Mammary epithelial cell (primary cell): ENCODE results near the gene FOXA2.

ENCODE experiments used
- EZH2 ChIP-seq: IDR thresholded peaks from 2 replicates; pipeline ENCODE4 v1.6.1; 2012; ENCODE audit warnings: low read length, inconsistent platforms, borderline replicate concordance
- TF ChIP-seq, protein P1 (sequence below), 2 donors: IDR thresholded peaks in 1 of 2; conservative IDR thresholded peaks in 1 of 2; 2 replicates each; pipeline ENCODE4 v1.5.1; 2011 to 2012; ENCODE audit warnings: inconsistent platforms in 2 of 2, low read length in 2 of 2, mild to moderate bottlenecking in 2 of 2, control low read depth in 1 of 2, low read depth in 1 of 2; ENCODE audit not compliant: insufficient read depth in 1 of 2; ENCODE audit errors: extremely low read depth in 1 of 2

DNA sequence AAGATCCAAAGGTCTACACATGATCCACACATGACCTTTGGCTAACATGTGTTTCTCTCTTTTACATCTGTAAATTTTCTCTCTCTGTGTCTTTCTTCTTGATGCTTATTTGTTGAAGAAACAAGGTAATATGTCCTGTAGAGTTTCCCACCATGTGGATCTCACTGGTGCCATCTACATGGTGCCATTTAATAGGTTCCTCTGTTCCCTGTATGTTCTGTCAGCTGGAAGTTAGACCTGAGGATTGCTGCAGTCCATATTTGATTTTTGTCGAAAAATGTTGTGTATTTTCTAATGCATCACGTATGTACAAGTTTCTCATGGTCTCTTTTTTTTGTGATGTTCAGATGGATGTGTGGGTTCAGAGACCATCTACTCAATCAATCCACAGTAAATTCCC, 30.0 kb downstream of the FOXA2 start:
- TF ChIP-seq, protein P1, sequence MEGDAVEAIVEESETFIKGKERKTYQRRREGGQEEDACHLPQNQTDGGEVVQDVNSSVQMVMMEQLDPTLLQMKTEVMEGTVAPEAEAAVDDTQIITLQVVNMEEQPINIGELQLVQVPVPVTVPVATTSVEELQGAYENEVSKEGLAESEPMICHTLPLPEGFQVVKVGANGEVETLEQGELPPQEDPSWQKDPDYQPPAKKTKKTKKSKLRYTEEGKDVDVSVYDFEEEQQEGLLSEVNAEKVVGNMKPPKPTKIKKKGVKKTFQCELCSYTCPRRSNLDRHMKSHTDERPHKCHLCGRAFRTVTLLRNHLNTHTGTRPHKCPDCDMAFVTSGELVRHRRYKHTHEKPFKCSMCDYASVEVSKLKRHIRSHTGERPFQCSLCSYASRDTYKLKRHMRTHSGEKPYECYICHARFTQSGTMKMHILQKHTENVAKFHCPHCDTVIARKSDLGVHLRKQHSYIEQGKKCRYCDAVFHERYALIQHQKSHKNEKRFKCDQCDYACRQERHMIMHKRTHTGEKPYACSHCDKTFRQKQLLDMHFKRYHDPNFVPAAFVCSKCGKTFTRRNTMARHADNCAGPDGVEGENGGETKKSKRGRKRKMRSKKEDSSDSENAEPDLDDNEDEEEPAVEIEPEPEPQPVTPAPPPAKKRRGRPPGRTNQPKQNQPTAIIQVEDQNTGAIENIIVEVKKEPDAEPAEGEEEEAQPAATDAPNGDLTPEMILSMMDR (conservative IDR thresholded peaks at IDR 0.05 in 1 of 2, IDR thresholded peaks at IDR 0.05 in 1 of 2; ENCODE audit: extremely low read depth in 1 of 2, insufficient read depth in 1 of 2, low read depth in 1 of 2, low read length in 2 of 2) = no peak
- TF ChIP-seq EZH2 = no peak
